ENCODE measurements around the gene CALHM2. TPM values are rescaled to one million over a fixed set of nuclear protein-coding genes. Genes with fewer than 3 reads are reported as not detected.
"Not testable (repeated sequence)": the region's sequence is repeated elsewhere in the genome, so short reads cannot be mapped to it uniquely, and the experiment has no call there.

CALHM2 gene
- total and polyA plus RNA-seq, 4 donors = 11.7 to 43.2 (median 25.0) TPM

- DNase-seq (no peak), ATAC-seq (ENCODE audit: insufficient read depth, low FRiP score) (no peak)
- Histone ChIP-seq H3K27ac (ENCODE audit: low read depth in 1 of 2, low read length in 1 of 2) (no peak overlapping the region), H3K9ac (ENCODE audit: insufficient read depth in 1 of 2, low read length in 2 of 2) (no peak overlapping the region), H3K4me1 (ENCODE audit: control insufficient read depth in 5 of 5, insufficient read depth in 5 of 5, low read length in 5 of 5) (no peaks in the 10 kb centered on the region), H3K9me3 (ENCODE audit: control insufficient read depth in 4 of 4, insufficient read depth in 3 of 4, low read length in 3 of 4) (no peaks in the 10 kb centered on the region), H3K4me3 (no peak overlapping the region), H3K36me3 (ENCODE audit: control insufficient read depth in 4 of 4, insufficient read depth in 4 of 4, low read length in 4 of 4) (peaks cover 25 to 46% (median 41%) of the 10 kb centered on the region in 4 donors), H3K27me3 (ENCODE audit: control insufficient read depth in 3 of 3, insufficient read depth in 3 of 3, low read length in 2 of 3) (no peaks in the 10 kb centered on the region)
- 96% methylated on average over 9 of the region's 9 CpGs for WGBS, 2 donors
- TF ChIP-seq CTCF (IDR thresholded peaks at IDR 0.05; ENCODE audit: control extremely low read depth, extremely low read depth) = no peak
Observed at GRCh38 chr10:103427866-103428265, 24.3 kb downstream of the CALHM2 start.

GRCh38 chr10:103423748-103424147 is 28.4 kb downstream of the CALHM2 start:
- DNase-seq (no peak), ATAC-seq (ENCODE audit: insufficient read depth, low FRiP score) (no peak)
- no peak for TF ChIP-seq CTCF (IDR thresholded peaks at IDR 0.05; ENCODE audit: control extremely low read depth, extremely low read depth)
- H3K27ac ChIP-seq (ENCODE audit: low read depth in 1 of 2, low read length in 1 of 2) = no peak overlapping the region
- no peaks in the 10 kb centered on the region for H3K9me3 ChIP-seq (ENCODE audit: control insufficient read depth in 4 of 4, insufficient read depth in 3 of 4, low read length in 3 of 4)
- H3K27me3 ChIP-seq (ENCODE audit: control insufficient read depth in 3 of 3, insufficient read depth in 3 of 3, low read length in 2 of 3) = no peaks in the 10 kb centered on the region
- WGBS, 2 donors = 91 to 93% methylated on average over 5 of the region's 5 CpGs
- H3K36me3 ChIP-seq (ENCODE audit: control insufficient read depth in 4 of 4, insufficient read depth in 4 of 4, low read length in 4 of 4) = peaks cover 36 to 63% (median 50%) of the 10 kb centered on the region in 4 donors
- no peak overlapping the region for H3K4me3 ChIP-seq
- no peak overlapping the region for H3K9ac ChIP-seq (ENCODE audit: insufficient read depth in 1 of 2, low read length in 2 of 2)
- H3K4me1 ChIP-seq (ENCODE audit: control insufficient read depth in 5 of 5, insufficient read depth in 5 of 5, low read length in 5 of 5) = no peaks in the 10 kb centered on the region

GRCh38 chr10:103419101-103419500 is 33.1 kb downstream of the CALHM2 start:
- Histone ChIP-seq H3K4me3 (no peak overlapping the region), H3K27me3 (ENCODE audit: control insufficient read depth in 3 of 3, insufficient read depth in 3 of 3, low read length in 2 of 3) (no peaks in the 10 kb centered on the region), H3K9ac (ENCODE audit: insufficient read depth in 1 of 2, low read length in 2 of 2) (no peak overlapping the region), H3K4me1 (ENCODE audit: control insufficient read depth in 5 of 5, insufficient read depth in 5 of 5, low read length in 5 of 5) (no peaks in the 10 kb centered on the region), H3K9me3 (ENCODE audit: control insufficient read depth in 4 of 4, insufficient read depth in 3 of 4, low read length in 3 of 4) (no peaks in the 10 kb centered on the region), H3K36me3 (ENCODE audit: control insufficient read depth in 4 of 4, insufficient read depth in 4 of 4, low read length in 4 of 4) (peaks cover 51 to 73% (median 55%) of the 10 kb centered on the region in 4 donors), H3K27ac (ENCODE audit: low read depth in 1 of 2, low read length in 1 of 2) (no peak overlapping the region)
- DNase-seq (no peak), ATAC-seq (ENCODE audit: insufficient read depth, low FRiP score) (no peak)
- WGBS, 2 donors = 95 to 97% methylated on average over 4 of the region's 4 CpGs
- no peak for TF ChIP-seq CTCF (IDR thresholded peaks at IDR 0.05; ENCODE audit: control extremely low read depth, extremely low read depth)

- no peak for TF ChIP-seq CTCF (IDR thresholded peaks at IDR 0.05; ENCODE audit: control extremely low read depth, extremely low read depth)
- Histone ChIP-seq H3K27ac (ENCODE audit: low read depth in 1 of 2, low read length in 1 of 2) (no peak overlapping the region), H3K36me3 (ENCODE audit: control insufficient read depth in 4 of 4, insufficient read depth in 4 of 4, low read length in 4 of 4) (peaks cover 53 to 71% (median 59%) of the 10 kb centered on the region in 4 donors), H3K4me3 (no peak overlapping the region), H3K9me3 (ENCODE audit: control insufficient read depth in 4 of 4, insufficient read depth in 3 of 4, low read length in 3 of 4) (no peaks in the 10 kb centered on the region), H3K4me1 (ENCODE audit: control insufficient read depth in 5 of 5, insufficient read depth in 5 of 5, low read length in 5 of 5) (no peaks in the 10 kb centered on the region), H3K9ac (ENCODE audit: insufficient read depth in 1 of 2, low read length in 2 of 2) (no peak overlapping the region), H3K27me3 (ENCODE audit: control insufficient read depth in 3 of 3, insufficient read depth in 3 of 3, low read length in 2 of 3) (no peaks in the 10 kb centered on the region)
- ATAC-seq (ENCODE audit: insufficient read depth, low FRiP score) (no peak), DNase-seq (no peak)
- 92 to 95% methylated on average over 5 of the region's 5 CpGs for WGBS, 2 donors
Observed at GRCh38 chr10:103417601-103418000, 34.6 kb downstream of the CALHM2 start.

- not testable (repeated sequence) for H3K9me3 ChIP-seq (ENCODE audit: control insufficient read depth in 4 of 4, insufficient read depth in 3 of 4, low read length in 3 of 4); H3K9ac ChIP-seq (ENCODE audit: insufficient read depth in 1 of 2, low read length in 2 of 2); ATAC-seq (ENCODE audit: insufficient read depth, low FRiP score); H3K27ac ChIP-seq (ENCODE audit: low read depth in 1 of 2, low read length in 1 of 2); DNase-seq; H3K4me1 ChIP-seq (ENCODE audit: control insufficient read depth in 5 of 5, insufficient read depth in 5 of 5, low read length in 5 of 5); H3K27me3 ChIP-seq (ENCODE audit: control insufficient read depth in 3 of 3, insufficient read depth in 3 of 3, low read length in 2 of 3); H3K4me3 ChIP-seq
- H3K36me3 ChIP-seq (ENCODE audit: control insufficient read depth in 4 of 4, insufficient read depth in 4 of 4, low read length in 4 of 4) = peaks cover 52 to 71% (median 57%) of the 10 kb centered on the region in 4 donors
- WGBS, 2 donors = 94 to 97% methylated on average over 5 of the region's 5 CpGs
Observed at GRCh38 chr10:103417148-103417469, 35.1 kb downstream of the CALHM2 start.
